HFF-Myc (cell line): ENCODE data around the gene ARL3.
"Not testable (repeated sequence)": the region's sequence is repeated elsewhere in the genome, so short reads cannot be mapped to it uniquely, and the experiment has no call there.

Experiments used
- DNase-seq: peaks from one replicate; pipeline ENCODE4 v3.0.0-alpha.2; 2011; ENCODE audit warnings: low read depth; ENCODE audit errors: extremely low read depth
- H3K4me3 ChIP-seq: replicated peaks from 2 replicates; pipeline ENCODE4 v1.5.1; 2011; ENCODE audit warnings: low read depth, mild to moderate bottlenecking, control low read depth, low read length
- TF ChIP-seq, protein P1 (sequence below): IDR thresholded peaks from 2 replicates; pipeline ENCODE4 v1.5.1; 2012; ENCODE audit warnings: mild to moderate bottlenecking, low read depth, low read length, control low read depth; ENCODE audit errors: missing control alignments

Gene ARL3

DNA sequence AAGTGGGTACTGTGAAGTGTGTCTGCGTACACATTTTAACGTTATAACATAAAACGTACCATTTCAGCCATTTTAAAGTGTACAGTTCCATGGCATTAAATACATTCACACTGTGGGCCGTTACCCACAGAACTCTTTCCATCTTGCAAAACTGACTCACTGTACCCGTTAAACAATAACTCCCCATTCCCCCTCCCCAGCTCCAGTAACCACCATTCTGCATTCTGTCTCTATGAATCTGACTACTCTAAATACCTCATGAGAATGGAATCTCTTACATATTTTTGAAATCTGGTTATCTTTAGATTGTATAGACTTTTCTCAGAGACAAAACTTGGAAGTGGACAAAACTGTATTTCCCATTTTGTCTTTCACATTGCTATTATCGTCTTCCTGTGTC lies 9.3 kb downstream of the ARL3 start:
- TF ChIP-seq, protein P1, sequence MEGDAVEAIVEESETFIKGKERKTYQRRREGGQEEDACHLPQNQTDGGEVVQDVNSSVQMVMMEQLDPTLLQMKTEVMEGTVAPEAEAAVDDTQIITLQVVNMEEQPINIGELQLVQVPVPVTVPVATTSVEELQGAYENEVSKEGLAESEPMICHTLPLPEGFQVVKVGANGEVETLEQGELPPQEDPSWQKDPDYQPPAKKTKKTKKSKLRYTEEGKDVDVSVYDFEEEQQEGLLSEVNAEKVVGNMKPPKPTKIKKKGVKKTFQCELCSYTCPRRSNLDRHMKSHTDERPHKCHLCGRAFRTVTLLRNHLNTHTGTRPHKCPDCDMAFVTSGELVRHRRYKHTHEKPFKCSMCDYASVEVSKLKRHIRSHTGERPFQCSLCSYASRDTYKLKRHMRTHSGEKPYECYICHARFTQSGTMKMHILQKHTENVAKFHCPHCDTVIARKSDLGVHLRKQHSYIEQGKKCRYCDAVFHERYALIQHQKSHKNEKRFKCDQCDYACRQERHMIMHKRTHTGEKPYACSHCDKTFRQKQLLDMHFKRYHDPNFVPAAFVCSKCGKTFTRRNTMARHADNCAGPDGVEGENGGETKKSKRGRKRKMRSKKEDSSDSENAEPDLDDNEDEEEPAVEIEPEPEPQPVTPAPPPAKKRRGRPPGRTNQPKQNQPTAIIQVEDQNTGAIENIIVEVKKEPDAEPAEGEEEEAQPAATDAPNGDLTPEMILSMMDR = no peak
- no peak for DNase-seq
- no peak overlapping the region for H3K4me3 ChIP-seq

DNA sequence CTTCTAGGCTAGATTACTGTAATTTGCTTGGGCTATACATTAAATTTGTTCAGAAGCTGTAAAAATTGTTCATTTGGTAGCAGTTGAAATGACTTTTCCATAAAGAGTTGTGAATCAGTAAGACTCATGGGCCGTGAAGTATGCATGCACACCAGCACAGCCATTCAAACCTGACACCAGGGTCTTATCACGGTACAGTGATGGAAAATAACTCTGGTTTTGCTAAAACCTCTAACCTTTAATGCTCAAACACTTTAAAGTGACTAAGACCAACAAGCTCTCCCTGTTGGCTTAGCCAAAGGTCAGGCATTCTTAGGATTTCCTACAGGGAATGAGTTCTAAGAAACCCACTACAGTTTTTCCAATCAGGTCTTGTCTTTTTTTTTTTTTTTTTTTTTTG lies 11.5 kb downstream of the ARL3 start:
- TF ChIP-seq, protein P1 = no peak
- no peak for DNase-seq
- no peak overlapping the region for H3K4me3 ChIP-seq

DNA sequence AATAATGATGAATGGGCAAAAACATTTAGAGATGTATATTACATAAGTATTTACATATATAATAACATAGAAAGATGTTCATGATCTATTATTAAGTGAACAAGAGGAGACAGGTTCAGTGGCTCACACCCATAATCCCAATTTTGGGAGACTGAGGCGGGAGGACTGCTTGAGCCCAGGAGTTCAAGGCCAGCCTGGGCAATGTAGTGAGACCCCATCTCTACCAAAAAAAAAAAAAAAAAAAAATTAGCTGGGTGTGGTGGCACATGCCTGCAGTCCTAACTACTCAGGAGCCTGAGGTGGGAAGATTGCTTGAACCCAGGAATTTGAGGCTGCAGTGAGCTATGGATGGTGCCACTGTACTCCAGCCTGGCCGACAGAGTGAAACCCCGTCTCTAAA lies 12.4 kb downstream of the ARL3 start:
- no peak for DNase-seq
- TF ChIP-seq, protein P1 = no peak

DNA sequence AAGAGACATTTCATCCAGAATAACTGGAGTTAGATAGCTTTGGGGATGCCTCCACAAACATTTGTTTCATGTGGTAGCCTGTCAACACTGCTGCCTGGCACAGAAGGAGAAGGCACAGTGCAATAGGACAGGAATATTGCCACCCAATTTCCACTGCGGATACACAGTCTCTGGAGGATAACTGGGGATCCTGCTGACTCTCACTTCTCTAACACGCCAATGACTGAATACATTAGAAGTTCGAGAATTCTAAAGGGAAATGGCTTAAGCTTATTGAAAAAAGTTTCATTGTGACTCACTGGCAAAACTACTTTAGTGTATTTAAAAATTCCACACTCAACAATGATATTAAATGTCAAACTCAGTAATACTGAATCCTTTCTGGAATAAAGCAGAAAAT lies 12.9 kb downstream of the ARL3 start:
- H3K4me3 ChIP-seq = no peak overlapping the region
- TF ChIP-seq, protein P1 = no peak
- no peak for DNase-seq

More for the DNA sequence above, 12.4 kb downstream of the ARL3 start:
- H3K4me3 ChIP-seq = no peak overlapping the region

DNA sequence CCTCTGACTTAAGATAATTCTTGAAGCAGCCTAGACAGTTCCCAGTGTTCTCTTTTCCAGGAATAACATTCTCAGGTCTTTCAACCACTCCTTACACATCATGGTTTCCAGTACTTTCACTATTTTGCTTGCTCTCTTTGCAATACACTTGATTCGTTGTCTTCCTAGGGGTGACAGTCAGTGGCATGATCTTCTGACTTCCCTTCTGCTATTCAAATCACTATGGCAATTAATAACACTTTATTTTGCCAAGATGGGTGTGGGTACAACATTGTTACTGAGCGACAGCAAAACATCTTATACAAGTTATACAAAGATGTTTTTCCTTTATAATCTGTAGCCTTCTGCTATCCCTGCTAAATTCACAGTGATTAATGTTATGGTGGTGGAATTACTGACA lies 15.3 kb downstream of the ARL3 start:
- no peak for DNase-seq
- H3K4me3 ChIP-seq = no peak overlapping the region
- TF ChIP-seq, protein P1 = no peak

DNA sequence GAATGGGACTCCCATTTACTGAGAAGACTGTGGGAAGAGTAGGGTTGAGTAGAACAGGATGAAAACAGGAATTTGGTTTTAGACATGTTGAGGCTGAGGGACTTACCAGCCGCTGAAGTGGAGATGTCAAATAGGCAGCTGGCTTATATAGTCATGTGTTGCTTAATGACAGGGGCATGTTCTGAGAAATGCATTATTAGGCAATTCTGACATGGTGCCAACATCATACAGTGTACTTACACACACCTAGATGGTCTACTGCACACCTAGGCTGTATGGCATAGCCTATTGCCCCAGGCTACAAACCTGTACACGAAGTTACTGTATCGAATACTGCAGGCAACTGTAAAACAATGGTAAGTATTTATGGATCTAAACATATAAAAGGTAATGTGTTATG lies 17.5 kb downstream of the ARL3 start:
- no peak for DNase-seq
- TF ChIP-seq, protein P1 = no peak
- no peak overlapping the region for H3K4me3 ChIP-seq

DNA sequence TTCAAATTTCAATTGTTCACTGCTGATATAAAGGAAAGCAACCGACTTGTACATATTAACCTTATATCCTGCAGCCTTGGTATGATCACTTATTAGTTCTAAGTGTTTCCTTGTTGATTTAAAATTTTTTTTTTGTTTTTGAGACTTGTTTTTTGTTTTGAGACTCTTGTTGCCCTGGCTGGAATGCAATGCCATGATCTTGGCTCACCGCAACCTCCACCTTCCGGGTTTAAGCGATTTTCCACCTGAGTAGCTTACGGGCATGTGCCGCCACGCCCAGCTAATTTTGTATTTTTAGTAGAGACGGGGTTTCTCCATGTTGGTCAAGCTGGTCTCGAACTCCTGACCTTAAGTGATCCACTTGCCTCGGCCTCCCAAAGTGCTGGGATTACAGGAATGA lies 18.8 kb downstream of the ARL3 start:
- DNase-seq, H3K4me3 ChIP-seq: not testable (repeated sequence)
